KMS-11 (cell line): Measurements from ENCODE around the gene OR52N5.

Experiments
- H2AFZ ChIP-seq: fragments of 200-600 bp; sonication (generic); 2 replicates; pipeline ENCODE4 v1.6.1; 2016; ENCODE audit warnings: antibody characterized with exemption, mixed run types, low read depth
- H3K27ac ChIP-seq: fragments of 200-600 bp; sonication (generic); 2 replicates; pipeline ENCODE4 v1.6.1; 2016; ENCODE audit warnings: mild to moderate bottlenecking, mixed run types
- H3K27me3 ChIP-seq: fragments of 200-600 bp; sonication (generic); 2 replicates; pipeline ENCODE4 v1.6.1; 2017; ENCODE audit warnings: mild to moderate bottlenecking, low read depth, mixed run types, moderate library complexity; ENCODE audit not compliant: insufficient read depth
- H3K36me3 ChIP-seq: fragments of 200-600 bp; sonication (generic); 2 replicates; pipeline ENCODE4 v1.6.1; 2017; ENCODE audit warnings: mild to moderate bottlenecking, mixed run types; ENCODE audit not compliant: insufficient read depth
- H3K4me1 ChIP-seq: fragments of 200-600 bp; sonication (generic); 2 replicates; pipeline ENCODE4 v1.6.1; 2016; ENCODE audit warnings: mild to moderate bottlenecking, low read depth, mixed run types; ENCODE audit not compliant: poor library complexity, severe bottlenecking
- H3K4me2 ChIP-seq: fragments of 200-600 bp; sonication (generic); 2 replicates; pipeline ENCODE4 v1.7.0; 2016; ENCODE audit warnings: mild to moderate bottlenecking, mixed run types
- H3K4me3 ChIP-seq: fragments of 200-600 bp; sonication (generic); IDR thresholded peaks from 2 replicates; pipeline ENCODE4 v1.6.1; 2017; ENCODE audit warnings: low read depth, low read length, mixed read lengths; ENCODE audit not compliant: insufficient read depth
- H3K79me2 ChIP-seq: fragments of 200-600 bp; sonication (generic); 2 replicates; pipeline ENCODE4 v1.6.1; 2016; ENCODE audit warnings: low read depth, mixed run types; ENCODE audit not compliant: insufficient read depth
- H3K9ac ChIP-seq: fragments of 200-600 bp; sonication (generic); 2 replicates; pipeline ENCODE4 v1.6.1; 2016; ENCODE audit warnings: mild to moderate bottlenecking, mixed run types
- H4K20me1 ChIP-seq: fragments of 200-600 bp; sonication (generic); 2 replicates; pipeline ENCODE4 v1.6.1; 2016; ENCODE audit warnings: mild to moderate bottlenecking, mixed run types; ENCODE audit not compliant: insufficient read depth
- TF ChIP-seq, protein P1 (sequence below): fragments of 200-600 bp; sonication (generic); conservative IDR thresholded peaks from 2 replicates; pipeline ENCODE4 v1.6.1; 2017; ENCODE audit warnings: low read depth, mild to moderate bottlenecking, antibody characterized with exemption, low read length, moderate library complexity, mixed read lengths

OR52N5 gene

DNA sequence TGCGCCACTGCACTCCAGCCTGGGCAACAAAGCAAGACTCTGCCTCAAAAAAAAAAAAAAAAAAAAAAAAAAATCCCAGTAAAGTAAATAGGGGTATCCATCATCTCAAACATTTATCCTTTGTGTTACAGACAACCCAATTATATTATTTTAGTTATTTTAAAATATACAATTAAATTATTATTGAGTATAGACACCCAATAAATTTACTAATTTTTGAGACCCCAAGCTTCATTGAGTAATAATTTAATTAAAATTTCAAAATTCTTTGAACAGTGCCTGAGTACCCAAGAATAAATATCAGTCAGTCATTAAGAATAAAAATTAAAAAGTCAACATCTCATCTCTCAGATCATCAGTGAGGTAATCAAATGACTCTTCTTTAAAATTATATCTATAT is 29.2 kb downstream of the OR52N5 start, which contains the start of gene OR52N4:
OR52N4 (plus strand) TSS at position 301 of the 400 bp plus-strand sequence. CDS start 498 bp downstream, outside the sequence.
- H4K20me1 ChIP-seq = no peaks in the 10 kb centered on the region
- no peak within 1 kb of the TSS for H2AFZ ChIP-seq
- no peak within 1 kb of the TSS for H3K4me2 ChIP-seq

DNA sequence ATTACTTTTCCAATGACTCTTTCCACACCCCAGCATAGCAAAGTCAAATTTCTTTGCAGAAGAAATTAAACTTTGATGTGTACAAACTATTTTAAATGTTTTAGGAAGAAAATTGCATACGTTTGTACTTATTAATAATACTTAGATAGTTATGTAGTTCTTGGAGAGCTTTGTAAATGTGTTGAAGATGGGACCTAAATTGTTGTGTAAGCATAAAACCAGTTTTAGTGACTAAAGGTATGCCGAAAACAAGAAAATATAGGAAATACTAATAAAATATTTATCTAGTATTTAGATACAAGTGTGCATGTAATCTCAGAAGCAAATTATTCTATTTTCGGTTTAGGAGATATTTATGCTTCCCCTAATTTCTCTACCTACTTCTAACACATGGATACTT is 33.3 kb downstream of the OR52N5 start:
- Histone ChIP-seq H3K36me3 (no peaks in the 10 kb centered on the region), H3K4me1 (no peaks in the 10 kb centered on the region), H3K27ac (no peak overlapping the region), H3K9ac (no peak overlapping the region), H4K20me1 (no peaks in the 10 kb centered on the region), H3K27me3 (no peaks in the 10 kb centered on the region), H3K79me2 (no peaks in the 10 kb centered on the region), H2AFZ (no peak overlapping the region), H3K4me2 (no peak overlapping the region), H3K4me3 (no peak overlapping the region)
- TF ChIP-seq, protein P1, sequence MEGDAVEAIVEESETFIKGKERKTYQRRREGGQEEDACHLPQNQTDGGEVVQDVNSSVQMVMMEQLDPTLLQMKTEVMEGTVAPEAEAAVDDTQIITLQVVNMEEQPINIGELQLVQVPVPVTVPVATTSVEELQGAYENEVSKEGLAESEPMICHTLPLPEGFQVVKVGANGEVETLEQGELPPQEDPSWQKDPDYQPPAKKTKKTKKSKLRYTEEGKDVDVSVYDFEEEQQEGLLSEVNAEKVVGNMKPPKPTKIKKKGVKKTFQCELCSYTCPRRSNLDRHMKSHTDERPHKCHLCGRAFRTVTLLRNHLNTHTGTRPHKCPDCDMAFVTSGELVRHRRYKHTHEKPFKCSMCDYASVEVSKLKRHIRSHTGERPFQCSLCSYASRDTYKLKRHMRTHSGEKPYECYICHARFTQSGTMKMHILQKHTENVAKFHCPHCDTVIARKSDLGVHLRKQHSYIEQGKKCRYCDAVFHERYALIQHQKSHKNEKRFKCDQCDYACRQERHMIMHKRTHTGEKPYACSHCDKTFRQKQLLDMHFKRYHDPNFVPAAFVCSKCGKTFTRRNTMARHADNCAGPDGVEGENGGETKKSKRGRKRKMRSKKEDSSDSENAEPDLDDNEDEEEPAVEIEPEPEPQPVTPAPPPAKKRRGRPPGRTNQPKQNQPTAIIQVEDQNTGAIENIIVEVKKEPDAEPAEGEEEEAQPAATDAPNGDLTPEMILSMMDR = no peak

More for the DNA sequence above, 29.2 kb downstream of the OR52N5 start, which contains the start of gene OR52N4:
- Histone ChIP-seq H3K9ac (no peak within 1 kb of the TSS), H3K36me3 (no peaks in the 10 kb centered on the region), H3K4me1 (no peaks in the 10 kb centered on the region), H3K27me3 (no peaks in the 10 kb centered on the region), H3K79me2 (no peaks in the 10 kb centered on the region), H3K27ac (no peak within 1 kb of the TSS), H3K4me3 (no peak within 1 kb of the TSS)
- TF ChIP-seq, protein P1 = no peak

DNA sequence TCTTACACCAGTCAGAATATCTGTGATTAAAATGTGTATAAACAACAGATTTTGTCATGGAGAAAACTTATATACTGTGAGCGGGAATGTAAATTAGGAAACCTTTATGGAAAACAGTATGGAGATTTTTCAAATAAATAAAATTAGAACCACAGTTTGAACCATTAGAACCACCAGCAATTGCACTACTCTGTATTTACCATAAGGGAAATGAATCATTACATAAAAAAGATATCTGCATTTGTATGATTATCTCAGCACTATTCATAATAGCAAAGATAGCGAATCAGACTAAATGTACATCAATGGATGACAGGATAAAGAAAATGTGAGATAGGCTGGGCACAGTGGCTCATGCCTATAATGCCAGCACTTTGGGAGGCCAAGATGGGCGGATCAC is 36.5 kb downstream of the OR52N5 start:
- no peaks in the 10 kb centered on the region for H3K36me3 ChIP-seq
- no peaks in the 10 kb centered on the region for H4K20me1 ChIP-seq
- TF ChIP-seq, protein P1 = no peak
- no peak overlapping the region for H3K4me3 ChIP-seq
- no peaks in the 10 kb centered on the region for H3K79me2 ChIP-seq
- no peak overlapping the region for H3K4me2 ChIP-seq
- no peak overlapping the region for H3K9ac ChIP-seq
- no peaks in the 10 kb centered on the region for H3K27me3 ChIP-seq
- no peaks in the 10 kb centered on the region for H3K4me1 ChIP-seq
- no peak overlapping the region for H3K27ac ChIP-seq
- no peak overlapping the region for H2AFZ ChIP-seq

DNA sequence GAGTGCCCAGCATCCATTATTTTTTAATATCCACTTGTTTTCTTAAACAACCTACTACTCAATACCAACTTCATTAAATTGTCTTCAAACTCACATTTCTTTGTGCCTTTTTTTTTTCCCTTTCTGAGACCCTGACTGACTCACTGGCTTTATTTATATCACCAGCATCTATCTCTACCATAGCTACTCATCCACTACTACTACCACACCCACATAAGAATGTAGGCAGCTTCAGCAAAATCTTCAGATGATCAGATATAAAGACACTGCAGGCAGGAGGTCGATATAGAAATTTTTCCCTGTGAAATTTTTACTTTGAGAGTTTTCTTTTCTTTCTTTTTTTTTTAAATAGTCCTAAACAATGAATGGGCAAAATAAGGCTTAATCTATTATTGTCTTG is 44.7 kb downstream of the OR52N5 start:
- no peak overlapping the region for H2AFZ ChIP-seq
- no peak overlapping the region for H3K27ac ChIP-seq

More for the DNA sequence above, 44.7 kb downstream of the OR52N5 start:
- no peak overlapping the region for H3K4me2 ChIP-seq
- TF ChIP-seq, protein P1 = no peak
- no peaks in the 10 kb centered on the region for H3K27me3 ChIP-seq
- no peak overlapping the region for H3K4me3 ChIP-seq
- no peaks in the 10 kb centered on the region for H3K36me3 ChIP-seq
- no peaks in the 10 kb centered on the region for H3K79me2 ChIP-seq
- no peak overlapping the region for H3K9ac ChIP-seq
- no peaks in the 10 kb centered on the region for H4K20me1 ChIP-seq
- H3K4me1 ChIP-seq = no peaks in the 10 kb centered on the region
